Stimulated activated CD8-positive, alpha-beta memory T cell treated with anti-CD3 and anti-CD28 coated beads, Interleukin-15, amount 100 ng/mL, for 24 hours (primary cell): Measurements from ENCODE around the gene COMMD4.

Experiments used
- DNase-seq: peaks from one replicate; pipeline ENCODE4 v3.0.0-alpha.2; 2020; ENCODE audit warnings: low read depth

The COMMD4 gene

GRCh38 chr15:75357976-75358673, 22.3 kb downstream of the COMMD4 start:
- DNase-seq: no peak

GRCh38 chr15:75358771-75359536, 23.1 kb downstream of the COMMD4 start:
- no peak for DNase-seq

- DNase-seq: no peak
Observed at GRCh38 chr15:75359537-75360250, 23.8 kb downstream of the COMMD4 start.

GRCh38 chr15:75360391-75360790, 24.5 kb downstream of the COMMD4 start:
- no peak for DNase-seq

- DNase-seq: no peak
Observed at GRCh38 chr15:75360856-75361255, 25.0 kb downstream of the COMMD4 start.

GRCh38 chr15:75361361-75361988, 25.6 kb downstream of the COMMD4 start:
- no peak for DNase-seq

GRCh38 chr15:75361989-75362641, 26.3 kb downstream of the COMMD4 start:
- no peak for DNase-seq

- no peak for DNase-seq
Observed at GRCh38 chr15:75362642-75363249, 26.9 kb downstream of the COMMD4 start.

GRCh38 chr15:75363786-75364185, 27.9 kb downstream of the COMMD4 start:
- DNase-seq: no peak

GRCh38 chr15:75364881-75365280, 29.0 kb downstream of the COMMD4 start:
- no peak for DNase-seq

GRCh38 chr15:75366163-75366562, 30.3 kb downstream of the COMMD4 start:
- no peak for DNase-seq

- no peak for DNase-seq
Observed at GRCh38 chr15:75367006-75367405, 31.1 kb downstream of the COMMD4 start.

- DNase-seq: no peak
Observed at GRCh38 chr15:75367406-75367912, 31.6 kb downstream of the COMMD4 start.

GRCh38 chr15:75367913-75368688, 32.2 kb downstream of the COMMD4 start, which contains the start of gene MAN2C1:
Gene MAN2C1, minus strand, starts transcription at chr15:75368607. Its CDS starts 24 bp downstream, at chr15:75368583.
- DNase-seq: peak; percentile 86

- no peak for DNase-seq
Observed at GRCh38 chr15:75368689-75369239, 32.9 kb downstream of the COMMD4 start.

- no peak for DNase-seq
Observed at GRCh38 chr15:75369897-75370581, 34.2 kb downstream of the COMMD4 start.

- no peak for DNase-seq
Observed at GRCh38 chr15:75371486-75371885, 35.6 kb downstream of the COMMD4 start.

GRCh38 chr15:75371901-75372688, 36.2 kb downstream of the COMMD4 start:
- no peak for DNase-seq

GRCh38 chr15:75380773-75381172, 44.9 kb downstream of the COMMD4 start:
- DNase-seq: no peak
